NCI-H2196 treated with DMSO at 0.1 percent for 48 hours (cell line): ENCODE data around the gene HS3ST3A1.
"Not testable (repeated sequence)": the region's sequence is repeated elsewhere in the genome, so short reads cannot be mapped to it uniquely, and the experiment has no call there.

Experiments used
- DNase-seq: peaks from one replicate; lab custom pipeline; 2025; ENCODE audit not compliant: unreplicated experiment; lab: John Stamatoyannopoulos, UW

The HS3ST3A1 gene

DNA sequence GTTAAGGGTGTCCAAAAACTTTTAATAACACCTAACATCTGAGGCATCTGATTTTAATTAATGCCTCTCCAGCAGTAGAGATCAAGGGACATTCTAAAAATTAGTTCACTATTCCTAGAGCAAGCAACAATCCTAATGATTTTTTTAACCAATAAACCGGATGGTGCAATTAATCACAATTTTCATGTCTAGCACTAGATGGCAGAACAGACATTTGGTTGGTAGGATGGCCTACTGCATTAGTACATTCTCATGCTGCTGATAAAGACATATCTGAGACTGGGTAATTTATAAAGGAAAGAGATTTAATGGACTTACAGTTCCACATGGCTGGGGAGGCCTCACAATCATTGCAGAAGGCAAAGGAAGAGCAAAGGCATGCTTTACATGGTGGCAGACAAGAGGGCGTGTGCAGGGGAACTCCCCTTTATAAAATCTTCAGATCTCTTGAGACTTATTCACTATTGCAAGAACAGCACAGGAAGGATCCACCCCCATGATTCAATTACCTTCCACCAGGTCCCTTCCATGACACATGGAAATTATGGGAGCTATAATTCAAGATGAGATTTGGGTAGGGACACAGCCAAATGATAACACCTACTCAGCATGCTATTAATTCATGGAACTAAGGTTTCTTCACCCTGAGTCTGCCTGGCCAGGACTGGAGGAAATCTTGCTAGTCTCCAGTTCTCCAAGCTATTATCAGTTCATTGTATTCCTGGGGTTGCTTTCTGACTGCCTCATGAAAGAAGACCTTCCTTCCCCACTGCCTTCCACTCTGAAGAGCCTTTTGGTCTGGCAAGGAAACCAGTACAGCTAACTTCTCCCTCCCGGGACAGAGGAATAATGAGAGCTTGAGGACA is 24.8 kb downstream of the HS3ST3A1 start:
- DNase-seq: no peak

DNA sequence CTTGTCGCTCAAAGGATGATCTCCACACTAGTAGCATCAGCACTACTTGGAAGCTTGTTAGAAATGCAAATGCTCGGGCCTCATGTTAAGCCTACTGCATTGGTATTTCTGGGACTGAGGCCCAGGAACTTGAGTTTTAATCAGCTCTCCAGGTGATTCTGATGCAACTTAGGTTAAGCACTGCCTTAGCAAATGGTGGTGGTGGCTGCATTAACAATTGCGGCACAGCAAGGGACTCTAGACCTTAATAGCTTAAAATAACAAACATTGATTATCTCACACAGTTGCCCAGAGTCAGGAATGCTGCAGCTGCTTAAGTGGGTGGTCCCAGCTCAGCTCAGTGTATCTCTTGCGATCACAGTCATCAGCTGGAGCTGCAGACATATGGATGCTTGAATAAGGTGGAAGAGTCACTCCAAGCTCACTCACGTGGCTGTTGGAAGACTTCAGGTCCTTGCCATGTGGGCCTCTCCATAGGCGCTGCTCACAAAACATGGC is 25.8 kb downstream of the HS3ST3A1 start:
- DNase-seq: no peak

DNA sequence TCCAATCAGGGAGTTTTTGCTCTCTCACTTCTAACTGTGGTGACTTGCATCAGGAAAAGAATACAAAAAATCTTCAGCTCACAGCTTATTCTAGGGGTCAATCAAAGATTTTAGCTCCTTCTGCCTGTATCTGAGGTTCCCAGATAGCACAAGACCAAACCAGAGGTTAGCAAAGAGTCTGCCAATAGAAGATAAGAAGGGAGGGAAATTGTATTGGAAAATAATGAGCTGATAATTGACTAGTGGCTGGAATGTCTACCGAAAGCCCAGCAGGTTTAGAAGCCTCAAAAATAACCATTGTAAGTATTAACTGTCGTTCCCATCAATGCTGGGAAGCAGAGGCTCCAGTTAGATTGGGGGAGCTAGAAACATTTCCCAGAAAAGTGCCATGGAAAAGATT is 26.3 kb downstream of the HS3ST3A1 start:
- no peak for DNase-seq

DNA sequence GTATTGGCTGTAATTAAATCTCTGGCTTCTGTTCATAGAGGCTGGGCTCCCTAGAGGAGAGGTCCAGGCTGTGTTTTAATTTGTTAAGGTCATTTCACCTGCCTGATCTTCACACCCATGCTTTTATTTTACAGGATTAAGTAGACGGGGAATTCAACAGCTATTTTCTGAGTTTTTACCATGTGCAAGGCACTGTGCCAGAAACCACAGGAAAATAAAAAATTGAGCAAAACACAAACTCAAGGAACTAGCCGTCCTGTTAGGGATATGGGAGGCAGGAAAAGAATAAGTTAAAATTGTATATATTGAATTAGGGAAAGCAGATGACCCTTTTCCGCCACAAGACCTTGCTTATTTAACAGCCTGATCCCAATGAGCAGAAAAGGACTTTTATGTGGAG is 29.1 kb downstream of the HS3ST3A1 start:
- no peak for DNase-seq

DNA sequence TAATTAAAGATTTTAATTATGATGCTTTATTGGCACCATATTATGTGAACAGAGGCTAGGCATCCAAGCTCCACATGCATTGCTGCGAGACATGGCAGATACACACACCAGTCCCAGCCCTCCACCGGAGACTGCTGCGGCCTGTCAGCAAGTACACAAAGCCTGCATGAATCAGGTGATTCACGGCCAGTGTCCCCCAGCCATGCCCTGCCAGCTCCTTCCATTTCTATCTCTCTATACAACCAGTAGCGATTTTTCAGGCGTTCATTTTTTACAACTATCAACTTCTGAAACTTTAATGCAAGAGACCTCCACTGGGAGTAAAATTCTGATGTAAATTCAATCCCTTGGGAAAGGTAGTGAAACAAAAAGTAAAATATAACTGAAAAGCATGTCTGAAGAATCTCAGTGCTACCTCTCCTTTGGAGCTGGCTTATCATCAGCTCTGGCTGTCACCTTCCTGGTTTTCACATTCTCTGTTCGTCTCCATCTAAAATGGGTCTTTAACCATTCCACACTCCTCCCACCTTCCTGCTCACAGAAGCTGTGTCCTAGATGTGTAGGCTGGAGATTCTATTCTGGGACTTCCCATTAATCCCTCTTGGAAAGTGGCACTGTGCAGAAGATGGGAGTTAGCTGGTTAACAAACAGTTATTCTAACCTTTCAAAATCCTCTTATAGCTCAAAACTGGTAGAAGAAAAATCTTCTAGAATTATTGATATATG is 32.2 kb downstream of the HS3ST3A1 start:
- no peak for DNase-seq

DNA sequence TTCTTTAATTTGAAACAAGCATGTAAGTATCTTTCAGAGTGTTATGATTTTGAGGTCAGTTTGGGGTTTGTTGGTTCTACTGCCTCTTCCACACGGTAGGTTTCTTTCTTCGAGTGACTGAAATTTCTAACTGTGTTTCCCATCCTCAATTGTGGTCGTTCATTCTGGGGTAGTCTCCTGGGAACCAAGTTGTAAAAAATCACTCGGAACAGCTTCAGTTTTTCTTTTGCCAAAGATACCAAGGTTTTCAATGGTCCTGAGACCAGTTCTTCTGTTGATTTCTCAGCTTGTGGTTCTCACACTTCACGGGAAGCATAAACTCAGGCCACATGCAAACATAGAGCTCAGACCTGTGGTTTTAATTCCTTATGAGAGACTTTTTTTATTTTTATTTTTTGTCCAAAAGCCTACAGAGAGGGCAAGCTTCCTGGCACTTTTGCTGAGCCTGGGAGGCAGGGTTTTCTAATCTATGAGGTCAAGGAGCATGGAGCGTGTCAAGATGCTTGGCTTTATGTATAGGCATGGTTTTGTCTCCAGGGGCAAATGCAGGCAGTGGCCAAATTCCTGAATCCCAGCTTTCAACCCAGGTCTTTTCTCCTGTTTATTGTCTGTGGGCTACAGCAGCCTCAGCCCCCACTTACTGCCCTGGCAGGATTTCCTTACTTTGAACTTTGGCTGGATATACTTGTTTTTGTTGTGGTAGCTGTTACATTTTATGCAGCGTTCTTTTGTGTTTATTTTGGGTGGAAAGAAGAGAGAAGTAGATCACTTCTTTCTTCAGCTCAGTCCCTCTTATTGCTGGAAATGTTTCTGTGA is 32.9 kb downstream of the HS3ST3A1 start:
- DNase-seq: no peak

DNA sequence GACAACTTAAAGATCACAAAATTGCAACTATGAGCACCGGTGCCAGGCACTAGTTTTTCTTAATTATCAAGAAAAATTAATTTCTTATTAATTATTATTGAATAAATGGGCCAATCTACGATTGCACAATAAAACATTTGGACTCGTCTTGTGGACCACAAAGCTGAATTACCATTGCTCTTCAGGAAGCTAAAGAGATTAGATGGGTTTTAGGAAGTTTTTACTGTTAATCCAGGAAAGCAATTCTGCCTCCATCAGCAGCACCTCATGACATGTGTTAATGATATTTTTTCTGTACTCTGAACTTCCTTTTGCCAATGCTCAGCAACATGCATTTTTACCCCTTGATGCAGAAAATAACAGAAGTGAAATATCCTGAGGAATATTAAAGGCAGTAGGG is 37.9 kb downstream of the HS3ST3A1 start:
- DNase-seq: no peak

DNA sequence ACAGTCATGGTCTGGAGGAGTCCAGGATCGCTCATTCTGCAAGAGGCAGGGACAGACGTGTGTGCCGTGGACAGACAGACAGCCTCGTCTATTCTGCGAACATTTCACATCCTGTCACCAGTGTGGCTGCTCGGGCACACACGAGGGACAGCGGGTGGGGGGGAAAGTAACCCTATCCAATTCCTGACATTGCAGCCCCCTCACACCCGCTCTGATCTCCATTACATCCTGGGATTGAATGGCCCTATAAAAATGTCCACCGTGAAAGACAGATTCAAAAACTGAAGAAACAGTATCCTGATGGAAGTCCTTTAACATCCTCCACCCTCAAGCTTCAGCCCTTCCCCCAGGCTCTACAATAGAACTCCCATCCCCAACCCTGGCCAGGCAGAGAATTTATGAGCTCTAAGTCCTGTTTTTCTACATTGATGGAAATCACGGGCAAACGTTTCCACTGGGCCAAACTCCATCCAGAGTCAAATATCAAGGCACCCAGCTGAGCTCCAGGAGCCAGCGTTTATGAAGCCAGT is 39.4 kb downstream of the HS3ST3A1 start:
- no peak for DNase-seq

DNA sequence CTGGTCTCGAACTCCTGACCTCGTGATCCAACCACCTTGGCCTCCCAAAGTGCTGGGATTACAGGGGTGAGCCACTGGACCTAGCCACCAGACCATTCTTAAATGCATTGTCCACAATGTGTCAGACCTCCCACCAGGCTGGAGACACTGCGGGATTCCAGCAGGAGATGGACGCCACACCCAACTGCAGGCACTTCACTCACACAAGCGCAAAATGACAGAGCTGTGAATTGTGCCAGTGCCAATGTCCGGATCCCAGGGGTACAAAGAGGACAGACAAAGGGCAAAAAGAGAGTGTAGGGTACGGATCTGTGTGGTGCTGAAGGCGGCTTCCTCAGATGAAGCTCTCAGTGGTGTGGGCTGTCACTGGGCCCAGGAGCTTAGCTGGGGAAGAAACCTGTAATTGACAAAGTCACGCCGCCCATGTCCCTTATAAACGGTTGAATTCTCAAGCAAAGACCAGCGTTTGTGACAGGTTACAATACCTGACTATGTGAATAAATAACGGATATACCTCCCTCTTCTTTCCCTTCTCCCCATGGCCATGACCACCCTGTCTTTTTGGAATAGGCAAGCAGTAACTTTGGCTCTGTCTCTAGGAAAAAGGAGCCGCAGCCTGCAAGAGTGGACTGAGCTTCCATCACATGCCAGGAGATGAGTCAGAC is 40.0 kb downstream of the HS3ST3A1 start:
- no peak for DNase-seq

DNA sequence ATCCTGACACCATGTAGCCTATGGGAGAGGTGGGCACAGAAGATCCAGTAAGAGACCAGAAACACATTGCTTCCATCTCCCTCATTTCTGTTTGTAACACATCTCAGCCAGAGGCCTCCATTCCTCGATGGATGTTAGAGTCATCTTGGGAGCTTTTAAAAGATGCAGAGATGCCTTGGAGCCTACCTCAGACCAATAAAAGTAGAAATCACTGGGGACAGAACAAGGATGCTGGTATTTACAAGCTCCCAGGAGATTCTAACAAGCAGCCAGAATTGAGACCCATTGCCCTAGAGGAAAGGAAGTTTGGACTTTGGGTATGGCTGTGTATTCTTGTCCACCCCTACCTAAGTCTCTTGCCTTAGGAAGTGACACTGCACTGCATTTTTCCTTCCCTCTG is 40.8 kb downstream of the HS3ST3A1 start:
- no peak for DNase-seq

DNA sequence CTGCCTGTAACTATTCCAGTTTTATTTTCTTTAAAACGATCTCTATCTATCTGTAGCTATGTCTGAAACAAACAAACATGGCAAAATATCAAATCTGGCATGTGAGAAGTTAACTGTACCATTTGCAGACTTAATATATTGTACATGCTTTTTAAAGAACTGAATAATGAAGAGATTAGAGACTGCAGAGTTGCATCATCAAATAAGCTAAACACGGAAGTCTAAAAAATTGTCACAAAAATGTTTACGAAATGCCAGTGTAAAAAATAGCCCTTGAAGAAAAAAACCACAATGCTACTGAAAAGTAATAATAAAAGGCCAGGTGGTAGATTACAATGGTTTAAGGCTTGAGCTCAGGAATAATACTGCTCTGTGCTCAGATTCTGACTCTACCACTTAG is 43.1 kb downstream of the HS3ST3A1 start:
- no peak for DNase-seq

DNA sequence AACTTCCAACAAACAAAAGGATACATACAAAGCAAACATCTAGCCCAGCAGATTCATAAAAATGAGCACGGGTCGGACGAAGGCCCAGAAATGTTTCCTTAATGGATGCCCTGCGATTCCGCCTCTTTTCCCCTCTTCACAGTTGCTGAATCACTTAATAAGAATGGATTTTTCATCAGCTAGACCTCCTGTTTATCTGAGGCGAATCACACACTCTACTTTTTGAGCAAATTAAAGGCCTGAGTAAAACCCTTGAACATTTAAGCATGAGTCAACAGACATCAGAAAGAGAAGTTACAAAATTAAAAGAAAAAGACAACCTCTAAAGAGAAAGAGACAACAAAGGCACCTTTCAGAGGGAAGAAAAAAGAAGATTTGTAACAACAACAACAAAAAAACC is 44.7 kb downstream of the HS3ST3A1 start:
- no peak for DNase-seq

DNA sequence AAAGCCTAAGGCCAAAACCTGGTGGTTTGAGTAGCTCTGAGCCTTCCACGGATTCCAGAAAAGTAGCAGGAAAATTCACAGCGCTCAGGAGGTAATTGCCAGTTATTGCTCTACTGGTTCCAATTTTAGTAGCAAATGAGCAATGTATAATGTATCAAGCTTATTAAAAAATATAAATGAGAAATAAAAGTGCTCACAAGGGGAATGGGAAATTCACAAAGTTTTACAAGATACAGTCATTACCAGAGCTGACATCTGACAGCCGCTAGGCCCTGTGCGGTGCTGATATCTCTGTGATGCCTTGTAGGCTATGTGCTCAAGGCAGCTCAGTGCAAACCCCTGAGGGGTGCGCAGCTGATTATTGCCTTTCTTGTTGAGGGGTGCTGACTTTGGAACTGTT is 47.5 kb downstream of the HS3ST3A1 start:
- no peak for DNase-seq

DNA sequence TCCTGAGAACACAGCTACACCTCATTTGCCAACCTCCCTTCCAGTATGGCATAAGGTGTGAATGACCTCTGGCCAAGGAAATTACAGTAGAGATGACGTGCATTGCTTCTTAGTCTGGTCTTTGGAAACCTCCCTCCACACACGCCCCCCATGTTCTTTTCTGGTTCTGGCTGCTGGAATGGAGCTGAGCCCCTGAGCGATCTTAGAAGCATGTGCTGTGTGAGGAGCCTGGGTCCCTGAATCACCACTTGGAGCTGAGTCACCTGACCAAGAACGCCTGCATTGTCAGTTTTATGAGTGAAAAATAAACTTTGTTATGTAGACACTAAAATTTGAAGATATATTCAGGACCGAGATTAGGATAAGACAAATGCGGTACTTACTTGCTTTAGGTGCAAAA is 51.4 kb downstream of the HS3ST3A1 start:
- DNase-seq: no peak

DNA sequence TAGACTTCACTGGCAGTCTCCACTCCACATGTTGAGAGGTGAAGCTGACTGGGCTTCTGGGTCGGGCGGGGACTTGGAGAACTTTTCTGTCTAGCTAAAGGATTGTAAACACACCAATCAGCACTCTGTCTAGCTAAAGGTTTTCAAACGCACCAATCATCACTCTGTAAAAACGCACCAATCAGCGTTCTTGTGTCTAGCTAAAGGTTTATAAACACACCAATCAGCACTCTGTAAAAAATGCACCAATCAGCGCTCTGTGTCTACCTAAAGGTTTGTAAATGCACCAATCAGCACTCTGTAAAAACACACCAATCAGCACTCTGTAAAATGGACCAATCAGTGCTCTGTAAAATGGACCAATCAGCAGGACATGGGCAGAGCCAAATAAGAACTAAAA is 53.2 kb downstream of the HS3ST3A1 start:
- not testable (repeated sequence) for DNase-seq

DNA sequence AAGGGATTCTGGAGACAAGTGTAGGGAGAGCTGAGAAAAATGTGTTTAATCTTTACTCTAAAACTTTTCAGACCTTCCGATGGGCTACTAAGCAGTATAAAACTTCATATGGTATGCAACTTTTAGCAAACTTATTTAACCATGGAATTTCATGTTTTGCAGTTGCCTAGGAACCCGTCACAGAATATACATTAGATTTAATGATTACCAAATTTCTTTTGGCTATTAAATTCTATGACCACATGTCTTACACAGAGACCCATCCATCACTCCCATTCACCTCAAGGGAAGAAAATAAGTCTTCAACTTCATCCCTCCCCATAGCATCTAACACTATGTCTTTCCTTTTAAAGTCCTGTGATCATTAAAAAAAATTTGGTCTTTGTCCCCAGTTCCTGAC is 54.9 kb downstream of the HS3ST3A1 start:
- no peak for DNase-seq

DNA sequence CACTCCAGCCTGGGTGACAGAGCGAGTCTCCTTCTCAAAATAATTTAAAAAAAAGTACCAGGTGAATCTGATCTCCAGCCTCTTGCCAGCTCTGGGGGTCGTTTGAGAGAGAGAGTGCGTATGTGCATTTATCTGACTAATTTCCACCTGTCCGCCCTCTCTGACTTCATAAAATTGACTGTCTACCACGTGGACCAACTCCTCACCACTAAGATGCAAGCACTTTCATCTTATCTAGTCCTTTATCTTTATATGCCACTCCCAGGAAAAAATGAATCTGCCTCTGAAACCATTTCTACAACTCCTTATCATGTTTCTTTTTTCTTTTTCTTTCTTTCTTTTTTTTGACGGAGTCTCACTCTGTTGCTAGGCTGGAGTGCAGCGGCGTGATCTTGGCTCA is 55.8 kb downstream of the HS3ST3A1 start:
- DNase-seq: no peak

DNA sequence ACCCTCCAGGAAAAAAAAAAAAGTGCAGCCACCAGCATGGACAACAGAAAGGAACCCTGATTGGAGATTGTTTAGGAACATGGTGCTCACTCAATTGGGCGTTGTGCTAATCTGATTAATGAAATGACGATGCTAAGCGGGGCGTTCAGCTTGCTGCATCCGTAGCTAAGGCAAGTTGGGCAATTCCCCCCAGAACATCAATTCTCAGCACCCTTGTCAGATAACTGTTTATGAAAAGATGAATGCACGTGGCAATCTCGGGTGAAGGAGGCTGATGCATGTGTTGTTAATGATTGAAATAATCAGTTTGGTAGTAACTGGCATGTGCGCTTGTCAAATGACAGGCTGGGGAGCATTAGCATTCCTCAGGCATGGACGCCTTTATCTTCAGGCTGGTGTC is 57.0 kb downstream of the HS3ST3A1 start:
- no peak for DNase-seq

DNA sequence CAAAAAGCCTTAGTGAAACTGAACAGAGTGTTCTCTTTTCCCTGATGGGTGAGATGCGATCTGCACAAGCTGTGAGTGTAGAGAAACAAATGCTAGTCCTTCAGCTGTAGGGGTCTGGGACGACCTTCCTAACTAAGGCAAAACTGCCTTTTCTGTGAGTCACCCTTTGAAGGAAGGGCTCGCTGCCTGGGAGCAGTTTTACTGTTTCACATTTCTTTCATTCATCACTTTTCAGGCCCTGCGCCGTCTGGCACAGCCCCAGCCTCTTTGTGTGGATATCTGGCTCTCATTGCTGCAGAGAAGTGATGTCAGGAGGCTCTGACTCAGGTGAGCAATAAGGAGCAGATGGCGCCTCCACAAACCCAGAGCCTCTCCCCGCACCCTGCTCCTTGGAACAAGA is 57.4 kb downstream of the HS3ST3A1 start:
- no peak for DNase-seq

DNA sequence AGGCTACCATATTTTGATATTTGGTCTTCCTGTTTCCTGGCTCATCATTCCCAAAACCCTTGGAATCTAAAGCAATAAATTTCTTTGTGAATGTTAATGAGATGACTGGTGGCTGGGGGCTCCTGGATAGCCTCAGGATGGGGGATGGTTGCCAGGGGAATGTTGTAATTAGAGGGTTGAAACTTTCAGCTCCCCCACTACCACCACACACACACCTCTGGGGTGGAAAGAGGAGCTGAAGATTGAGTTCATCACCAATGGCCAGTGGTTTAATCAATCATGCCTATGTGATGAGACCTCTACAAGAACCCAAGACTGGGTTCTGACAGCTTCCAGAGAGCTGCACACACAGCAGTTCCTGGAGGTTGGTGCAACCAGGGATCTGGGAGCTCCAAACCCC is 59.1 kb downstream of the HS3ST3A1 start:
- DNase-seq: no peak

DNA sequence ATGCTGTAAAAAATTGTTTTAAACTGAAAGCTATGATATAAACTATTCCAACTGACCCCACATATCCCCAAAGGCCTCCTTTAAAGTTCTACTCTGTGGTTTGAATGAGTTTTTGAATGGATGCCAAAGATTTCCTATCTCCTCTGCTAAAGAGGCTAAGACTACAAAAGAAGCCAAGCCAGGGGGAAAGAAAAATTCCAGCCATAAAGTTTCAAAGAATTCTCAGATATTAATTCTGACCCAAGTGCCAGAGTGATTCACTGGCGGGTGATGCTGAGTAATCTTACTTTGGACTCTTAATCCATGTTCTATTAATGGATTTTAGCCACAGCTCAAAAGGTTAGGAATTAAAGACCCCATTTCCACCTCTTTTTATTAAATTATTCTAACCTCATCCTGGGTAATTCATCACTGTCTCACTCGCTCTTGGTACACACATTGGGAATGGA is 60.7 kb downstream of the HS3ST3A1 start:
- DNase-seq: no peak
